SK-N-SH treated with all-trans-retinoic acid at 6 μM for 48 hours (cell line): ENCODE measurements around the gene ACP2.

Experiments used
- PATZ1 ChIP-seq: fragments of 250-450 bp; sonication (Bioruptor Pico); IDR thresholded peaks from 2 replicates; pipeline ENCODE4 v1.8.0; 2020; ENCODE audit warnings: mild to moderate bottlenecking, moderate library complexity, borderline replicate concordance
- RARB ChIP-seq: fragments of 250-450 bp; sonication (Bioruptor Pico); IDR thresholded peaks from 2 replicates; pipeline ENCODE4 v1.8.0; 2021; ENCODE audit warnings: mild to moderate bottlenecking, moderate library complexity
- TCF4 ChIP-seq: fragments of 250-450 bp; sonication (Bioruptor Pico); IDR thresholded peaks from 2 replicates; pipeline ENCODE4 v1.8.0; 2021; ENCODE audit warnings: mild to moderate bottlenecking, moderate library complexity, borderline replicate concordance
- ZFP3 ChIP-seq: fragments of 250-450 bp; sonication (Bioruptor Pico); IDR thresholded peaks from 2 replicates; pipeline ENCODE4 v1.5.0; 2020; ENCODE audit warnings: mild to moderate bottlenecking, moderate library complexity

DNA sequence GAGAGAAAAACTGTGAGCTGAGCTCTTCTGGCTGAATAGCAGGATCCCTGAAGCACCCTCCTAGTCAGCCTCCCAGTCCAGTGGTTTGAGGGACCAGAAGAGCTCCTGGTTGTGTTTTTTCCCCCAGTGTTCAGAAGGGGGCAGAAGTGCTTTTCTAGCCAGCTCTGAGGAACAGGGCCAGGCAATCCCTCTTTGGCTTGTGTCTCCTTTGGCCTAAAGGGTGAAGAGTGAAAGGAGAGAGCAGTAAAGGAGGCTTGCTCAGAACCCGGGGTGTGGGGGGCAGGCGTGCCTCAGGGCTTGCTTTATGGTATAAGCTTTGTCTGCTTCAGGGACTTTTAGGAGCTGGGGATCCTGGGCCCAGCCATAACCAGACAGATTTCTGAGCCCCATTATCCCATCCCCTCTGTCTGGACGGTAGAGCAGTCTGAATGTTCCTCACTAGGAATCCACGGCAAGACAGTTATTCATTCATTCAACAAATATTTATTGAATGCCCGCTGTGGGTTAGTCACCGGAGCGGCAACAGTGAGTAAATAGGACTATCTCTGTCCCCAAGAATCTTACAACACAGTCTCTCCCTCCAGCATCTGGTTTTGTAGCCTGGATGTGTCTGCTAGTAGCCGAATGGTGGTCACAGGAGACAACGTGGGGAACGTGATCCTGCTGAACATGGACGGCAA is 14.5 kb downstream of the ACP2 start:
- TF ChIP-seq RARB (CRISPR knock-in tag): no peak
- TF ChIP-seq PATZ1 (CRISPR knock-in tag): no peak
- TF ChIP-seq ZFP3: no peak
- no peak for TF ChIP-seq TCF4 (CRISPR knock-in tag)
